Thoracic aorta (tissue), 2 donors: ENCODE data around the gene ACOT7. TPM values are rescaled to one million over a fixed set of nuclear protein-coding genes. Genes with fewer than 3 reads are reported as not detected.

ENCODE experiments used
- ATAC-seq: fragments of 150-250 bp; one replicate; pipeline ENCODE4 v1.8.0; 2017; ENCODE audit warnings: low read depth; ENCODE audit not compliant: insufficient number of reproducible peaks, low FRiP score
- DNase-seq: peaks from one replicate; pipeline ENCODE4 v3.0.0-alpha.2; 2020; ENCODE audit warnings: low spot score
- H3K27ac ChIP-seq, 2 donors: fragments of 200-600 bp; sonication (generic); 1 replicate in 1 of 2; 2 replicates in 1 of 2; pipeline ENCODE4 v1.5.1; 2016; ENCODE audit warnings: mild to moderate bottlenecking in 2 of 2, moderate library complexity in 2 of 2
- H3K27me3 ChIP-seq: fragments of 200-600 bp; sonication (generic); replicated peaks from 2 replicates; pipeline ENCODE4 v1.6.0; 2016; ENCODE audit warnings: mild to moderate bottlenecking; ENCODE audit not compliant: insufficient read depth
- H3K36me3 ChIP-seq: fragments of 200-600 bp; sonication (generic); one replicate; pipeline ENCODE4 v1.5.1; 2016
- H3K4me1 ChIP-seq, 2 donors: fragments of 200-600 bp; sonication (generic); 1 replicate in 1 of 2; 2 replicates in 1 of 2; pipeline versions ENCODE4 v1.5.1 to v1.6.0; 2016; ENCODE audit warnings: low read depth in 2 of 2, mild to moderate bottlenecking in 1 of 2; ENCODE audit not compliant: control insufficient read depth in 1 of 2
- H3K4me3 ChIP-seq: fragments of 200-600 bp; sonication (generic); 2 replicates; pipeline ENCODE4 v1.5.1; 2016; ENCODE audit warnings: mild to moderate bottlenecking
- H3K9me3 ChIP-seq: fragments of 200-600 bp; sonication (generic); 2 replicates; pipeline ENCODE4 v1.5.1; 2016
- total RNA-seq, 2 donors: library from RNA; depleted of rRNA; stranded (reverse); fragments of >200 nt; gene quantifications; one replicate each; pipeline versions ENCODE4 v1.1.0 to v1.2.3, GENCODE V29; 2016
- TF ChIP-seq, protein P1 (sequence below): fragments of 200-600 bp; sonication (generic); IDR thresholded peaks from one replicate; pipeline ENCODE4 v1.5.1; 2019; ENCODE audit warnings: antibody characterized with exemption

Gene ACOT7
- total RNA-seq, 2 donors from 2014 or later: 23.7 to 33.0 TPM

DNA sequence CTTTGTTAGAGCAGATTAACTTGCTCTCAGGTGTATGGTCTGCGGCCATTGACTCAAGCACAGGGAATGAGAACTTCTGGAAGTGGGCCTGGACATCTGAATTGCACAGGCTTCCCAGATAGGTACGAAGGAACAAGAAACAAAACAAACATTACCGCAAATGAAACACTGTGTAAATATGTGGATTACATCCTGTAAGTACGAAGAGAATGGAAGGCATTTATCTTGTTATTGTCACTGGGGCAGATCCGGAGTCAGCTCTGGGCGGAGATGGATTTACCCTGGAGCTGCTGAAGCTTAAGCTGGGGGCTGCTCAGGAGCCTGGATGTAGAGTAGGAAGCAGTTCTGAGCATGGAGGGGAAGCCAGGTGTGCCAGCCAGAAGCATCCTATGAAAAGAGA, 19.3 kb upstream of the ACOT7 start:
- Histone ChIP-seq H3K27me3 (peaks cover 6% of the 10 kb centered on the region), H3K4me3 (no peak overlapping the region), H3K4me1 (no peaks in the 10 kb centered on the region), H3K9me3 (no peaks in the 10 kb centered on the region), H3K27ac (no peak overlapping the region), H3K36me3 (no peaks in the 10 kb centered on the region)
- TF ChIP-seq, protein P1, sequence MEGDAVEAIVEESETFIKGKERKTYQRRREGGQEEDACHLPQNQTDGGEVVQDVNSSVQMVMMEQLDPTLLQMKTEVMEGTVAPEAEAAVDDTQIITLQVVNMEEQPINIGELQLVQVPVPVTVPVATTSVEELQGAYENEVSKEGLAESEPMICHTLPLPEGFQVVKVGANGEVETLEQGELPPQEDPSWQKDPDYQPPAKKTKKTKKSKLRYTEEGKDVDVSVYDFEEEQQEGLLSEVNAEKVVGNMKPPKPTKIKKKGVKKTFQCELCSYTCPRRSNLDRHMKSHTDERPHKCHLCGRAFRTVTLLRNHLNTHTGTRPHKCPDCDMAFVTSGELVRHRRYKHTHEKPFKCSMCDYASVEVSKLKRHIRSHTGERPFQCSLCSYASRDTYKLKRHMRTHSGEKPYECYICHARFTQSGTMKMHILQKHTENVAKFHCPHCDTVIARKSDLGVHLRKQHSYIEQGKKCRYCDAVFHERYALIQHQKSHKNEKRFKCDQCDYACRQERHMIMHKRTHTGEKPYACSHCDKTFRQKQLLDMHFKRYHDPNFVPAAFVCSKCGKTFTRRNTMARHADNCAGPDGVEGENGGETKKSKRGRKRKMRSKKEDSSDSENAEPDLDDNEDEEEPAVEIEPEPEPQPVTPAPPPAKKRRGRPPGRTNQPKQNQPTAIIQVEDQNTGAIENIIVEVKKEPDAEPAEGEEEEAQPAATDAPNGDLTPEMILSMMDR: no peak
- no peak for ATAC-seq
- DNase-seq: no peak

DNA sequence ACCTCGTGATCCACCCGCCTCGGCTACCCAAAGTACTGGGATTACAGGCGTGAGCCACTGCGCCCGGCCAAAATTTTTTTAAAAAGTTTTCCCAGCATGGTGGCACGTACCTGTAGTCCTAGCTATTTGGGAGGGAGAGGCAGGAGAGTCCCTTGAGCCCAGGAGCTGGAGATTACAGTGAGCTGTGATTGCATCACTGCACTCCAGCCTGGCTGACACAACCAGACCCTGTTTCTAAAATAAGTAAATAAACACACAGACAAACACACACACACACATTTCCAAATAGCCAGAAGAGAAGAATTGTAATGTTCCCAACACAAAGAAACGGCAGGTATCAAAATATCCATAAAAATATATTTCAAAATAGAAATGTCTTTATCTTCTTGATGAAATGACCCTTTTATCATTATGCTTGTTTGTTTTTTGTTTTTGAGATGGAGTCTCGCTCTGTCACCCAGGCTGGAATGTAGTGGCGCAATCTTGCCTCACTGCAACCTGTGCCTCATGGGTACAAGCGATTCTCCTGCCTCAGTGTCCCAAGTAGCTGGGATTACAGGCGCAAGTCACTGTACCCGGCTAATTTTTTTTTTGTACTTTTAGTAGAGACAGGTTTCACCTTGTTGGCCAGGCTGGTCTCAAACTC, 16.8 kb upstream of the ACOT7 start:
- ATAC-seq (no peak), DNase-seq (no peak)
- Histone ChIP-seq H3K27me3 (peaks cover 2% of the 10 kb centered on the region), H3K36me3 (no peaks in the 10 kb centered on the region), H3K4me1 (no peaks in the 10 kb centered on the region), H3K9me3 (no peaks in the 10 kb centered on the region), H3K27ac (no peak overlapping the region), H3K4me3 (no peak overlapping the region)
- TF ChIP-seq, protein P1: no peak

DNA sequence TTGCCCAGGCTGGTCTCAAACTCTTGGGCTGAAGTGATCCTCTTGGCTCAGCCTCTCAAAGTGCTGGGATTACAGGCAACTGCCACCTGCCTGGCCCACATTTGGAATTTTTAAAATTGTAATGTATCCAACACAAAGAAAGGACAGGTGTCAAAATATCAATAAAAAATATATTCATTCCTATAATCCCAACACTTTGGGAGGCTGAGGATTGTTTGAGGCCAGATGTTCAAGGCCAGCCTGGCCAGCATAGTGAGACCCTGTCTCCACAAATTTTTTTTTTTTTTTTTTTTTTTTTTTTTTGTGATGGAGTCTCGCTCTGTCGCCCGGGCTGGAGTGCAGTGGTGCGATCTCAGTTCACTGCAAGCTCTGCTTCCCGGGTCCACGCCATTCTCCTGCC, 16.2 kb upstream of the ACOT7 start:
- TF ChIP-seq, protein P1: no peak
- Histone ChIP-seq H3K9me3 (no peaks in the 10 kb centered on the region), H3K4me1 (no peaks in the 10 kb centered on the region), H3K27ac (no peak overlapping the region), H3K36me3 (no peaks in the 10 kb centered on the region), H3K27me3 (no peaks in the 10 kb centered on the region), H3K4me3 (no peak overlapping the region)
- DNase-seq (no peak), ATAC-seq (no peak)

DNA sequence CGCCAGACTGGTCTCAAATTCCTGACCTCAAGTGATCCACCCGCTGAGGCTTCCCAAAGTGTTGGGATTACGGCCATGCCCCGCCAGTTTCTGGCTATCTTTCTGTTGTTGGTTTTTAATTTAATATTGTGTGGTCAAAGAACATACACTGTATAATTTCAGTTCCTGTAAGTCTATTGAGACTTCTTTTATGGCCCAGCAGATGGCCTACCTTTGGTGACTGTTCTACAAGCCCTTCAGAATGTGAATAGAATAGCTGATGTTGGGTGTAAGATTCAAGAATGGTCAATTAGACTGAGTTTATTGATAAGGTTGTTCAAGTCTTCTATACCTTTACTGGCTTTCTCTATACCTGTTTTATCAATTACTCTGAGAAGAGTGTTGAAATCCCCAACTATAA, 15.5 kb upstream of the ACOT7 start:
- no peaks in the 10 kb centered on the region for H3K9me3 ChIP-seq
- DNase-seq (no peak), ATAC-seq (no peak)
- TF ChIP-seq, protein P1: no peak
- H3K27me3 ChIP-seq: no peaks in the 10 kb centered on the region
- H3K4me1 ChIP-seq: no peaks in the 10 kb centered on the region
- H3K36me3 ChIP-seq: no peaks in the 10 kb centered on the region
- no peak overlapping the region for H3K4me3 ChIP-seq
- H3K27ac ChIP-seq: no peak overlapping the region

DNA sequence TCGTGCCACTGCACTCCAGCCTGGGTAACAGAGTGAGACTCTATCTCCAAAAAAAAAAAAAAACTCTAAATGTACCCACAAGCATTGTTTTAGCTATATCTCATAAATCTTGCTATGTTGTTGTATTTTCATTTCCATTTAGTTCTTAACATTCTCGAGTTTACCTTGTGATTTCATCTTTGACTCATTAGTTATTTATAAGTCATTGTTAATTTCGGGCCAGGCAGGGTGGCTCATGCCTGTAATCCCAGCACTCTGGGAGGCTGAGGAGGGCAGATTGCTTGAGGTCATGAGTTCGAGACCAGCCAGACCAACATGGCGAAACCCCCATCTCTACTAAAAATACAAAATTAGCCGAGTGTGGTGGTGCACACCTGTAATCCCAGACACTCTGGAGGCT, 14.5 kb upstream of the ACOT7 start:
- no peak for DNase-seq
- Histone ChIP-seq H3K4me1 (no peaks in the 10 kb centered on the region), H3K9me3 (no peaks in the 10 kb centered on the region), H3K27ac (no peak overlapping the region), H3K4me3 (no peak overlapping the region), H3K27me3 (no peaks in the 10 kb centered on the region), H3K36me3 (no peaks in the 10 kb centered on the region)
- ATAC-seq: no peak
- TF ChIP-seq, protein P1: no peak
